Measurements from ENCODE around the gene PPP1R14D.

Gene PPP1R14D

GRCh38 chr15:40841741-40842140 is 13.2 kb upstream of the PPP1R14D start:
- Histone ChIP-seq H3K4me1 (ENCODE audit: control insufficient read depth, insufficient read depth, low read length, poor library complexity, severe bottlenecking) (peaks cover 10% of the 10 kb centered on the region), H3K9me3 (ENCODE audit: control insufficient read depth, low read length) (no peaks in the 10 kb centered on the region), H3K27ac (ENCODE audit: insufficient read depth, low read length, poor library complexity, severe bottlenecking) (no peak overlapping the region), H3K27me3 (replicated peaks; ENCODE audit: control insufficient read depth, insufficient read depth, low read length, poor library complexity, severe bottlenecking) (no peaks in the 10 kb centered on the region), H3K36me3 (ENCODE audit: control insufficient read depth, insufficient read depth, low read length) (no peaks in the 10 kb centered on the region), H3K4me3 (ENCODE audit: insufficient read depth, low read depth, low read length, poor library complexity, severe bottlenecking) (no peak overlapping the region)
- DNase-seq, result no peak

DNA sequence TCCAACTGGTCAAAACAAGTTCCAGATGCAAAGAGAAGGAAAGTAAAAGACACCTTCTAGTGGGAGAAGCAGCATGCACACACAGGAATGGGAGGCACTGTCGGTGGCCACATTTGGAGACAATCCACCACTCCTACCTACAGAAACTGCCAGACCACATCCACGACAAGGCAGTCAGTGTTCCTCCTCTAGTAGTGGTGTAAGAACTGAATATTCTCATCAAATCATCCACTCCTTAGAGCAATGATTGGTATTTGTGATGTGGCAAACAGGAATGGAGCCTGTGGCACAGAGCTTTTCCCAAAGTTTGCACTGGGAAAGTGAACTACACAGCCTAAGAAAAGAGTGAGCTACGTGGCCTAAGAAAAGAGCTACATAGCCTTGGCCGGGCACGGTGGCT is 10.2 kb upstream of the PPP1R14D start:
- Histone ChIP-seq H3K4me3 (ENCODE audit: insufficient read depth, low read depth, low read length, poor library complexity, severe bottlenecking) (no peak overlapping the region), H3K27ac (ENCODE audit: insufficient read depth, low read length, poor library complexity, severe bottlenecking) (no peak overlapping the region), H3K36me3 (ENCODE audit: control insufficient read depth, insufficient read depth, low read length) (no peaks in the 10 kb centered on the region), H3K4me1 (ENCODE audit: control insufficient read depth, insufficient read depth, low read length, poor library complexity, severe bottlenecking) (peaks cover 4% of the 10 kb centered on the region), H3K27me3 (replicated peaks; ENCODE audit: control insufficient read depth, insufficient read depth, low read length, poor library complexity, severe bottlenecking) (no peaks in the 10 kb centered on the region), H3K9me3 (ENCODE audit: control insufficient read depth, low read length) (no peaks in the 10 kb centered on the region)
- no peak for DNase-seq

GRCh38 chr15:40836020-40836419 is 7.5 kb upstream of the PPP1R14D start:
- H3K27me3 ChIP-seq (replicated peaks; ENCODE audit: control insufficient read depth, insufficient read depth, low read length, poor library complexity, severe bottlenecking), result no peaks in the 10 kb centered on the region
- H3K9me3 ChIP-seq (ENCODE audit: control insufficient read depth, low read length), result no peaks in the 10 kb centered on the region
- no peak overlapping the region for H3K4me3 ChIP-seq (ENCODE audit: insufficient read depth, low read depth, low read length, poor library complexity, severe bottlenecking)
- no peaks in the 10 kb centered on the region for H3K36me3 ChIP-seq (ENCODE audit: control insufficient read depth, insufficient read depth, low read length)
- DNase-seq, result no peak
- no peak overlapping the region for H3K27ac ChIP-seq (ENCODE audit: insufficient read depth, low read length, poor library complexity, severe bottlenecking)
- H3K4me1 ChIP-seq (ENCODE audit: control insufficient read depth, insufficient read depth, low read length, poor library complexity, severe bottlenecking), result no peaks in the 10 kb centered on the region

DNA sequence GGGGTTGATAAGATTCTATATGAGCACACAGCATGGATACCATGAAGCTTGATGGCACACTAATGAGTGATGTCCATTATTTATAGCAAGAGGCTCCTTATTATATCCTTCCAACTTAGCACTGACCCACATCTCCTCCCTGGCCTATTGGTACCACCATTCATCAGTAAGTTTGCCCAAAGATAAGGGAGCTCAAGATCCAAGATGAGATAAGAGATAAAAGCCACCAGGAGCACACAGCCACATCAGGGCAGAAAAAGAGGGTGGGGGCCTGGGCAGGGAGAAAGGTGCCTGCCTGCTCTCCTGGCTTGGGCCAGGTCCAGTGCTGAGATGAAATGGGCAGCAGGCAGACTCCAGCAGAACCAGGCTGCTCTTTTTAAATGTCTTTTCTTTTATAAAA is 4.4 kb upstream of the PPP1R14D start:
- Histone ChIP-seq H3K4me3 (ENCODE audit: insufficient read depth, low read depth, low read length, poor library complexity, severe bottlenecking) (no peak overlapping the region), H3K27me3 (replicated peaks; ENCODE audit: control insufficient read depth, insufficient read depth, low read length, poor library complexity, severe bottlenecking) (no peaks in the 10 kb centered on the region), H3K9me3 (ENCODE audit: control insufficient read depth, low read length) (no peaks in the 10 kb centered on the region), H3K36me3 (ENCODE audit: control insufficient read depth, insufficient read depth, low read length) (no peaks in the 10 kb centered on the region), H3K27ac (ENCODE audit: insufficient read depth, low read length, poor library complexity, severe bottlenecking) (no peak overlapping the region), H3K4me1 (ENCODE audit: control insufficient read depth, insufficient read depth, low read length, poor library complexity, severe bottlenecking) (no peaks in the 10 kb centered on the region)
- no peak for DNase-seq

GRCh38 chr15:40831861-40832260 is 3.4 kb upstream of the PPP1R14D start:
- Histone ChIP-seq H3K36me3 (ENCODE audit: control insufficient read depth, insufficient read depth, low read length) (no peaks in the 10 kb centered on the region), H3K4me1 (ENCODE audit: control insufficient read depth, insufficient read depth, low read length, poor library complexity, severe bottlenecking) (no peaks in the 10 kb centered on the region), H3K9me3 (ENCODE audit: control insufficient read depth, low read length) (no peaks in the 10 kb centered on the region), H3K4me3 (ENCODE audit: insufficient read depth, low read depth, low read length, poor library complexity, severe bottlenecking) (no peak overlapping the region), H3K27me3 (replicated peaks; ENCODE audit: control insufficient read depth, insufficient read depth, low read length, poor library complexity, severe bottlenecking) (no peaks in the 10 kb centered on the region), H3K27ac (ENCODE audit: insufficient read depth, low read length, poor library complexity, severe bottlenecking) (no peak overlapping the region)
- no peak for DNase-seq

DNA sequence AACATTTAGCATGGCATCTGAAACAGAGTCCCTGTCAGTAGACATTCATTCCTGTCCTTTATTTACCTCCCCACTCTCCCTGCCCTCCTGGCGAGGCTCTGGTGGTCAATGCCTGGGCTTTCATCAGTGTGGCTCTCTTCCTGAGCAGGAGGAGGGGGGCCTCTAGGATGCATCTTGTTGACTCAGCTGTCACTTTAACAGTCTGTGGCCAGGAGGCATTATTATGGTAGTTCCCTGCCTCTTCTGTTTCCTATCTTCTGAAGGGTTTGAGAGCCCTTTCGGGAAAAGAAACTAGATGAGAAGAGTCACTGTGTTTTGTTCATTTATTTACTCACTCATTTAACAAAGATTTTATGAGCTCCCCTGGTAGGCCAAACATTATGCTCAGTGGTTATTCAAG is 2.4 kb upstream of the PPP1R14D start:
- Histone ChIP-seq H3K27ac (ENCODE audit: insufficient read depth, low read length, poor library complexity, severe bottlenecking) (no peak overlapping the region), H3K27me3 (replicated peaks; ENCODE audit: control insufficient read depth, insufficient read depth, low read length, poor library complexity, severe bottlenecking) (no peaks in the 10 kb centered on the region), H3K4me1 (ENCODE audit: control insufficient read depth, insufficient read depth, low read length, poor library complexity, severe bottlenecking) (no peaks in the 10 kb centered on the region), H3K36me3 (ENCODE audit: control insufficient read depth, insufficient read depth, low read length) (no peaks in the 10 kb centered on the region), H3K4me3 (ENCODE audit: insufficient read depth, low read depth, low read length, poor library complexity, severe bottlenecking) (no peak overlapping the region), H3K9me3 (ENCODE audit: control insufficient read depth, low read length) (no peaks in the 10 kb centered on the region)
- no peak for DNase-seq

- Histone ChIP-seq H3K27me3 (replicated peaks; ENCODE audit: control insufficient read depth, insufficient read depth, low read length, poor library complexity, severe bottlenecking) (no peaks in the 10 kb centered on the region), H3K27ac (ENCODE audit: insufficient read depth, low read length, poor library complexity, severe bottlenecking) (no peak overlapping the region), H3K36me3 (ENCODE audit: control insufficient read depth, insufficient read depth, low read length) (no peaks in the 10 kb centered on the region), H3K9me3 (ENCODE audit: control insufficient read depth, low read length) (no peaks in the 10 kb centered on the region), H3K4me1 (ENCODE audit: control insufficient read depth, insufficient read depth, low read length, poor library complexity, severe bottlenecking) (no peaks in the 10 kb centered on the region), H3K4me3 (ENCODE audit: insufficient read depth, low read depth, low read length, poor library complexity, severe bottlenecking) (no peak overlapping the region)
- no peak for DNase-seq
Measured at GRCh38 chr15:40829115-40829514, 607 bp upstream of the PPP1R14D start.

DNA sequence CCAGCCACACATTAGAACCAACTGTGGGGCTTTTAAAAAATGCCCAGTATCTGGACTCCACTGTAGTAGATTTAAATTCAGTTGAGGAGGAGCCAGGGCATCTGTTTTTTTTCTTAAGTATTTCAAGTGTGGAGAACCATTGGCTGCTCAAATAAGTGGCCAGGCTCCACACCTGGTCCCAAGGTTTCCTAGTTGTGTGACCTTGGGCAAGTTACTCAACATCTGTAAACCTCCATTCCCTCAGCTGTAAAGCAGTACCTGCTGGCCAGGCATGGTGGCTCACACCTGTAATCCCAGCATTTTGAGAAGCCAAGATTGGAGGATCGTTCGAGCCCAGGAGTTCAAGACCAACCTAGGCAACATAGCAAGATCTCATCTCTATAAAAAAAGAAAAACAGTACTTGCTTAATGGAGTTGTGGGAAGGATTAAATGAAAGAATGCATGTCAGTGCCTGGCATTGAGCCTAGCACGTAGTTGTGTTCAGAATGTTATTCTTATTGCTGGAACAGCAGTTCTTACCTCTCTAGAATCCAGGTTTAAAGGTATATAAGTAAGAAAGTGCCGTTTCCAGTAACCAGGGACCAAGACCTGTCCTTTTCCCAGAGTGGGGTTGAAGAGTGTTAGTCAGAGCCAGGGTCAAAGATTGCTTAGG is 2.0 kb downstream of the PPP1R14D start:
- Histone ChIP-seq H3K36me3 (ENCODE audit: control insufficient read depth, insufficient read depth, low read length) (no peaks in the 10 kb centered on the region), H3K9me3 (ENCODE audit: control insufficient read depth, low read length) (no peaks in the 10 kb centered on the region), H3K4me3 (ENCODE audit: insufficient read depth, low read depth, low read length, poor library complexity, severe bottlenecking) (no peak overlapping the region), H3K27ac (ENCODE audit: insufficient read depth, low read length, poor library complexity, severe bottlenecking) (no peak overlapping the region), H3K4me1 (ENCODE audit: control insufficient read depth, insufficient read depth, low read length, poor library complexity, severe bottlenecking) (no peaks in the 10 kb centered on the region), H3K27me3 (replicated peaks; ENCODE audit: control insufficient read depth, insufficient read depth, low read length, poor library complexity, severe bottlenecking) (no peaks in the 10 kb centered on the region)
- no peak for DNase-seq

GRCh38 chr15:40825661-40826422 is 2.7 kb downstream of the PPP1R14D start:
- no peak overlapping the region for H3K27ac ChIP-seq (ENCODE audit: insufficient read depth, low read length, poor library complexity, severe bottlenecking)
- H3K36me3 ChIP-seq (ENCODE audit: control insufficient read depth, insufficient read depth, low read length), result no peaks in the 10 kb centered on the region
- no peaks in the 10 kb centered on the region for H3K4me1 ChIP-seq (ENCODE audit: control insufficient read depth, insufficient read depth, low read length, poor library complexity, severe bottlenecking)
- no peak for DNase-seq
- no peak overlapping the region for H3K4me3 ChIP-seq (ENCODE audit: insufficient read depth, low read depth, low read length, poor library complexity, severe bottlenecking)
- no peaks in the 10 kb centered on the region for H3K27me3 ChIP-seq (replicated peaks; ENCODE audit: control insufficient read depth, insufficient read depth, low read length, poor library complexity, severe bottlenecking)
- H3K9me3 ChIP-seq (ENCODE audit: control insufficient read depth, low read length), result no peaks in the 10 kb centered on the region

DNA sequence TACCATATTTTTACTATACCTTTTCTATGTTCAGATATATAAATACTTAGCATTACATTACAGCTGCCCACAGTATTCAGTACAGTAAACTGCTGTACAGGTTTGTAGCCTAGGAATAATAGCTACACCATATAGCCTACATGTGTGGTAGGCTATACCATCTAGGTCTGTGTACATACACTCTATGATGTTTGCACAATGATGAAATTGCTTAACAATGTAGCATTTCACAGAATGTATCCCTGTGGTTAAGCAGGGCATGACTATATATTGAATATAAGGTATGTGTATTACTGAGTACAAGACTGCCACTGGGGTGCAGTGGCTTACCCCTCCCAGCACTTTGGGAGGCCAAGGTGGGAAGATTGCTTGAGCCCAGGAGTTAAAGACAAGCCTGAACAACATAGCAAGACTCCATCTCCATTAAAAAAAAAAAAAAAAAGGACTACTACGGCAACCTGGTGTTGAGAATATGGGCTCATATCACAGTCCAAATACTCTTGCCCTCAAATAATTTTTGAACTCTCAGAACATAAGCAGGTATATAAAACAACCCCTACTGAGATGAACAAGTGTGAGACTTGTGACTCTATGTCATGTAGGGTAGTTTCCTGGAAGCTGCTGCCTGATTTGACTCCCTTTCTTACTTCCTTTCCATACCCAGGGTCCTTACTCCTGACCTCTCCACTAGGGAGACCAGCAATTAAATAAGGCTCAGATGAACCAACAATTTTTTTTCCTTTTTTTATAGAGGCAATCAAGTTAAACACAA is 4.8 kb downstream of the PPP1R14D start:
- Histone ChIP-seq H3K9me3 (ENCODE audit: control insufficient read depth, low read length) (no peaks in the 10 kb centered on the region), H3K27ac (ENCODE audit: insufficient read depth, low read length, poor library complexity, severe bottlenecking) (no peak overlapping the region), H3K4me1 (ENCODE audit: control insufficient read depth, insufficient read depth, low read length, poor library complexity, severe bottlenecking) (no peaks in the 10 kb centered on the region), H3K27me3 (replicated peaks; ENCODE audit: control insufficient read depth, insufficient read depth, low read length, poor library complexity, severe bottlenecking) (no peaks in the 10 kb centered on the region), H3K4me3 (ENCODE audit: insufficient read depth, low read depth, low read length, poor library complexity, severe bottlenecking) (no peak overlapping the region), H3K36me3 (ENCODE audit: control insufficient read depth, insufficient read depth, low read length) (no peaks in the 10 kb centered on the region)
- DNase-seq, result no peak

All from effector memory CD4-positive, alpha-beta T cell (primary cell).